GM21423 (cell line): ENCODE measurements around the gene HOXB1.

Source experiments
- ATAC-seq: cut with Tn5 transposase; IDR thresholded peaks from one replicate; pipeline ENCODE4 v1.9.1; 2021; ENCODE audit warnings: mild to moderate bottlenecking, moderate library complexity; ENCODE audit not compliant: unreplicated experiment

The HOXB1 gene

DNA sequence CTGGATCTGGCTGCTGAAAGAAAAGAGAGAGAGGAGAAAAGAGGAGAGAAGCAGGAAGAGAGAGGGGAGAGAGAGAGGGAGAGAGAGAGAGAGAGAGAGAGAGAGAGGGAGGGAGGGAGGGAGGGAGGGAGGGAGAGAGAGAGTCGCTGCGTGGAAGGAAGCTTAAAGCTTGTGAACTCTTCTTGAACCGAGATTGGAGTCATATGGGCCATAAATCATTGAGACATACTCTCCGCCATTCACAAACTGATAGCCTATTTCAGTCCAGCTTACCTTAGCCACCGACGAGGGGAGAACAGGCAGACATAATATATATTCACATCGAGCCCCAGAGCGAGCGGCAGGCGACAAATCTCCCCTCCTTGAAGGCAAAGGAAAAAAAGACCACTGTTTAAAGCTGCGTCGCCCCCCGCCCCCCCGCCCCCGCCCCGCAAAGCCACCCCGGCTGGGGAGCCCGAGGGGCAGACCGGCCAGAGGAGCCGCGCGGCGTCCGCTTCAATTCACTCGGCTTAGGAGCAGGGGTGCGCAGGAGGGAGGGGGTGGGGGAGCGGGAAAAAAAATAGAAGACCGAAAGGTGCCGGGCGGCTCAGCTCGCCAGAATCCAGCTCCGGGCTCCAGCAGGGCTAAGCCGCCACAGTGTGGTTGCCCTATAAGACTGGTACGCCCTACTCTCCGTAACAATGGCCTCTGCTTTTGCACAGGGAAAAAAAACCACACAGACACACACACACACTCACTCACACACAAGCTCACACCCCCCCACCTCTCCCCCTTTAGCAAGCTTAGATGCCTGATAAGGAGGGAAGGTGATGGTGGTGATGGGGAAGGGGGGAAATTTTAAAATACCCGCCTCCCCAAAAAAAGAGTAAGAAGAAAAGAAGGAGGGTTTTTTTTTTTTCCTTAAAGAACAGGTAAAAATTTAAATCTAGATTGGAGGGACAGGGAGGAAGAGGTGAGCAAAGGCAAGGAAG lies 24.7 kb upstream of the HOXB1 start:
- no peak for ATAC-seq

DNA sequence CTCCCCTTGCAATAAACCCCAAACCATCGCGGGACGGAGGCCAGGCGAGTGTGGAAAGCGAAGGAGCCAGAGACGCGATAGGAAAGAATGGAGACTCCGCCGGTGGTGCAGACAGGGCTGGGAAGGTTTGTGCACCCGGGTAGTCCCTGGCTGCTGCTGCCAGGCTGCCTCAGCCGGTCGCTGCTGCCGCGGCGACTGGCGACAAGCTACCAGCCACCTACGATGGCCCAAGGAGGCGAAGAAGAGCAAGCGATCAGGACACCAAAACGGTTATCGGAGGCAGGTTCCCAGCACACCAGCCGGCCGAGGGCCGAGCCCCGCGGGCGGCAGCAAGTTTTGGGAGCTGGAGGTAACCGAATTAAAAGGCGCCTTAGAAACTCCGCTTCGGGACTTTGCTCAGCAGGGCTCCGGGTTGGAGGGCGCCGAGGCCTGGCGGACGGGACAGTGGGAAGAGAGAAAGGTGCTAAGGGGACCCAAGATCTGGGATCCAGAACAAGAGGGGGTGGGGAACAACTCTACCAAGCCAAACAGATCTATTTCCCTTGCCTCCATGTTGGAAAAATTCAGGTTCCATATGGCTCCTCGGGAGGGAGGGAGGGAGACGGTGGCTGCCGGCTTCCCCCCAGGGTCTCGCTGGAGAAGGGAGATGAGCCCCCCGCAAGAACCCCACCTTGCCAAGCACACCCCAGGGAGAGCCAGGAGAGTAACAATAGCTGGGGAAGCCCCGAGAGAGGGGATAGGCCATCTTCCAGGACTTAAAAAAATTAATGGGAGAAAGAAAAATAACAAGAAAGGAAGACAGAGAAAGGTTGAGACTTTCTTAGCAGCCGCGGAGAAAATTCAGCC lies 23.8 kb upstream of the HOXB1 start:
- ATAC-seq: no peak

DNA sequence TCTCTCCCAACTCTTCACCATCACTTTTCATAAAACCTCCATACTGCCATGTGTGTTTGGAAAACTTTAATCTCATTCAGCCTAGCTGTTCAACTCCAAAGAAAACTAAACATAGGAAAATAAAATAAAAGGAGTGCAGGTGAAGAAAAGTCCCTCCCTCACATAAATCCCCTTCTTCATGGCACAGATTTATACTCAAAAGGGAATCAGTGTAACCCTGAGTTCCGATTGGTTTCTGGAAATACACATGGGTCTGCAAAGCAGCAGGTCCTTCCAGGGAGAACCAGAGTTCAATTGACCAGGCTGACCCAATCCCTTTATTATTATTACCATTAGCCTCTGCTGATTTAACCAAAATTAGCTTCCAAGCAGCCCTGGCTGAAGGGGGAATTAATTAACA lies 23.0 kb upstream of the HOXB1 start:
- ATAC-seq: no peak

DNA sequence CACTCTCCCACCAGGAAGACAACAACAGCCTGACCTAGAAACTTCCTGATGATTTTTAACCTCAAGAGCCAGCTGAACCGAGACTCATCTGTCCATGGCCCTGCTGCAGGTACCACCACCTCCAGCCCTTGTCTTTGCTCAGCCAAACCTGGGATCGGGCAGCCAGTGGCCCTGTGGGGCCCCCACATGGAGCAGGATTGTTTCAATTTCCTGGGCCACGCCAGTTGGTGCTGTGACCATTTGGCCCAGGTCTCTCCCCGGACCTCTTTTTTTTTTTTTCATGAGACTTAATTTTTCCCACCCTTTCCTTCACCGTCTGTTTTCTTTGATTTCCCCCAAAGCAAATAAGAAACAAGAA lies 22.4 kb upstream of the HOXB1 start:
- ATAC-seq: no peak

DNA sequence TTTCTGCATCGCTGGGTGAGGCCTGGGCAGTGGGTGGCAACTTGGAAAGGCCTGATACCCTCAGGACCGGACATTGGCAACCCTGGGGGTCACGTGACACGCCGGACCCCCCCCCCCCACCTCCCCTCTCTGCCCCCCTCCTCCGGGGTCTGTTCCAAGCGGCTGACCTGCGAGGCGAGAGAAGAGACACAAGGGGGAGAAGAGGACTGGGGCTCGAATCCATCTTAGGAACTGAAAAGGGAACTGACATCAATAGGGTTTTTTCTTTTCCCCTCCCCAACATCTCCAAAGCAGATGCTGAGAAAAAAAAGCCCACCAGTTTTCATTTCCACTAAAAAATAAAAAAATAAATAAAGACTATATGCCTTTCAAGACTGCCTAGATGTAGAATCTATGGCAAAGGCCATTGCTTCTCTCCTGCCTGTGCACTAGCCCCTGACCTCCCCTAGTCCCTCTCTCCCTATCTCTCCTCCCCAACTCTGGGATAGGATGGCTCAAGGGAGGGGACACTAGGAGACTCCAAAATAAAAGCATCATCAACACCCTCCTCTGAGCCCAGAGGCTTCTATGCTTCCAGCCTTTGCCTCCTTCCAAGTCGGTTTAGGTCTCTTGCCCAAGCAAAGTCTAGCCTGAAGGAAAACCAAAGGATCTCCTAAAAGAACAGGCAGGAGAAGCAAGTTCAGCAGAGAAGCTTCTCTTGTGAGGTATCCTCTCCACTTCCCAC lies 21.8 kb upstream of the HOXB1 start:
- no peak for ATAC-seq

DNA sequence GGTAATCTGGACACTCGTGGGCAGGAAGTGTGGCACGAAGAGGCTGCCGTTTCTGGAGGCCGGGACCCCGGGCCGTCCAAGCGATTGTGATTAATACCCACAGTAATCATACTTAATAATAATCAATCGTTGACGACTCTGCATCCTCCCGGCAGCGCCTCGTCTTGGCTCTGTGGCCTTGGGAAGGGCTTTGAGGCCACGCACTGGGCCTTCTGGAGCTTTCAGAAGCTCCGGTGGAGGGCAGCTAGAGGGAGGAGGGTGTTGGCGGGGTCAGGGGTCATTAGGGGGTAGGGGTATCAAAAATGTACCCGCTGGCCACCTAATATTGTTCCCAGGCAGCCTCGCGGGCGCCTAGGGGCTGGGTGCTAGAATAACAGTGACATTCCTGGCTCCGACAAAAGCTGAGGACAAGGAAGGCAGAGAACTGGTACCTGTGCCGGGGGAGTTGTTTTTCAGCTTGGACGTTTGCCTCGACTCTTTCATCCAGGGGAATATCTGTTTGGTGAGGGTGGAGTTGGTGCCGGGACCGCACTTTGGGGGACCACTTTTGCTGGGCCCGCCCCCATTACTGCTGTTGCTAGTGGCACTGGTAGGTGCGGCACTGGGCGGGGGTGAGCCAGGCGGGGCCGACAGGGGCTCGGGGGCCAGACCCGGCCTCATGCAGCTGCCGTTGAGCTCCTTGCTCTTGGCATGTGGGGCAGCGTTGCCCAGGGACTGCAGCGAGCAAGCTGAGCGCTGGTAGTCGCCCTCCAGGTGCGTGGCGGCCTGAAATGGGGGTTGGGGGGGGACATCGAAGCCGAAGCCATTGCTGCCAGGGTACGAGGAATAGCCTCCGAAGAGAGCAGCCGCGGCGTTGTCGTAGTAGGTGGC lies 21.0 kb upstream of the HOXB1 start:
- ATAC-seq: no peak

DNA sequence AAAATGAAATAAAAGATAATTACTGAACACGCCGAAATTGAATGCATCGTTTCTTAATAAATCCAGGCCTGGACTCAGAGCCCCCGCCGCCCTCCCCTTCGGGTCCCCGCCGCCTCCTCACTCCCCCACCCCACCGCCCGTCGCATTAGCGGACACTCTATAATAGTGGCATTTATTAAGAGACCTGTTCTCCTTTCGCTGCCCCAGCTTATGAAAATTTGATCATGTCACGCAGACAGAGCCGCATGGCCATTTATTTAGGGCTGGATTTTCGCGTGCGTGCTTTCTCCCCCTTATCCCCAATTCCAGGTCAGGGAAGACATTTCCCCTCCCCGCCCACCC lies 20.4 kb upstream of the HOXB1 start:
- no peak for ATAC-seq

DNA sequence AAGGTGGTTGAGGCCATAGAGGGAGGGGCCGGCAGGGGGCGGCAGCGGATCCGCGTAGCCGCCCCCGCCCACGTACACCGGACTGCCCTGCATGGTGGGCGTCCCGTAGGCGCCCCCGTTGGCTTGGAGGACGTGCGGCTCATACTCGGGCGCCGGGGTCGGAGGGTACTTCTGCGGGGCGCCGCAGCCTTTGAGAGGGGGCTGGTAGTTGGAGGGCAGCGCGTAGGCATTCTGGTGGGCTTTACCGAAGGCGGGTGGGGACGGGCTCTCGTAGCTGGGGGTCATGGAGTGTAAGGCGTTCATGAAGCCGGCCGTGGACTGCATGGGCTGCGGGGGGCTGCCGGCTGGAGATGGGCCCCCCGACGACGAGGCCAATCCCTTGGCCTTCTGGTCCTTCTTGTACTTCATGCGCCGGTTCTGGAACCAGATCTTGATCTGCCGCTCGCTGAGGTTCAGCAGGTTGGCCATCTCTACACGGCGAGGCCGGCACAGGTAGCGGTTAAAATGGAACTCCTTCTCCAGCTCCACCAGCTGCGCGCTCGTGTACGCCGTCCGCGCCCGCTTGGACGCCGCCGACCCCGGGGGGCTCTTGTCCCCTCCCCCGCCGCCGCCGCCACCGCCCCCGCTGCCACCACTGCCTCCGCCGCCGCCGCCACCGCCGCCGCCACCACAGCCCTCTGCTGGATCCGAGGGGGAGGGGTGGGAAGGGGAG lies 19.8 kb upstream of the HOXB1 start:
- ATAC-seq: no peak

DNA sequence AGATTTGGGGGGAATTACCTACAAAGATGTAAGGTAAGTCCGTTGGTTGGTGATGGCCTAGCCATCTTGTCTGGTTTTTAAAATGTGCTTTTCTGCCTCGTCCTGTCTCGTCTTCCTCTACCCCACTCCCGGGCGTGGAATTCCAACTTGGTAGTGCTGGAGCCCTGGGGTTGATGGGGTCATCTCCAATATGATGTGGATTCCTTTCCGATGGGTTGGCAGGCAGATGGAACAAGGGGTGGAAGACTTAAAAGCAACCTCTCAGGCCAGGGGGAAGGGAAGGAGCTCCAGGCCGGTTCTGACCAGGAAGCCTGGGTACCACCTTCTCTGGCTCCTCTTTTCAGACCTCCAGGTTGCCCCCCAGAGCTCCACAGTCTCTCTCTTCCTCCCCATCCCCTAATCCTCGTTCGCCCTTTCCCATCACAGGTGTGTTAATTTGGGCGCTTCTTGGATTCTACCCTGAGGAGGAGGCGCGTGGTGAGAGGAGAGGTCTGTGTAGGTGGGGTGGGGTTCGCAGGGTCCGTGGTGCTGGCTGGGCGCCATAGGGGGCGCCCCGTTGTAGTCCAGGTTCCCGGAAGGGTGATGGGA lies 19.2 kb upstream of the HOXB1 start:
- no peak for ATAC-seq

DNA sequence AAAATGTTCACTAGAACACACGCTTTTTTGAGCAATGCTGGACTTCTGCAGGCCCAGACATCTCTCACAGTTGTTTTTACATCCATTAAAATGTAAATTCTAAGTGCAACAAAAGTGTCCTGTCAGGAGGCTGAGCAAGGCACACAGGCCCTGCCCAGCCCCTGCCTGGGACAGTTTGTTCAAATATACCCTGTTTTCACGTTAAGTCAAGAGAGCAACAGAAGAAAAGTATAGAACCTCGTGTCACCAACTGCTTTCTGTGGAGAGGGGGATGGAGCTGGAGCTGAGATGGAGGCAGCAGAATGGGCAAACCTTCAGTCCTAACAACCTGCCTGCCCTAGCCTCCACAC lies 18.4 kb upstream of the HOXB1 start:
- ATAC-seq: no peak

DNA sequence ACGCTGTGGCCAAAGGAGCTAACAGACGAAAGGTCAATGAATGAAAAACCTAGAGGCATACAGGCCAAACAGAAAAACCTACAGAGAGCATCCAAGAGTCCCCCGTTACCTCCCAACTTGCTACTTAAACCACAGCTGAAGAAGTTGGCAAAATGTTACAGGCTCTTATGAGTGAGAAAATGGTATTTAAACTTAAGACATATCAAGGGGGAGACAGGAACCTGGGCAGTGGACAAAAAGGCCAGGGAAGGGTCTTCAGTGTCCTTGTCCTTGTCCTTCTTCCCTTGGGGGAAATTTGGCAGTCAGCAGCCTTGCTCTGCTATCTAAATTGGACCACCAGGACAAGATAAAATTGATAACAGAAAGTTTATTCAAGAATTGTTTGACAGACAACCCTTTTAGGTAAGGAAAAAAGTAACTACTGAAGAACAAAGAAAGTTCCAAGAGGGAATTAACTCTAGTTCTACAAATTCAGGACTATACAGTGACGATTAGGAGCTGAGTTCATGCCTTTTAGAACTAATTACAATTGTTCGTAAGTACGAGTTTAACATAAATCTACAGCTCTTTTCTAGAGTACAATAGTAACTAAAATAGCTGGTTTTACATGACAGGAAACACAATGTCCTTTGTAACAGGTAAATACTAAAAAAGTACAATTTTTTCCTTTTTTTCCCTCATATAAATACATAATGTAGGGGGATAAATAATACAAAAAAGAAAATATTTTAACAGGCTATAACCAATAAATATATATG lies 17.9 kb upstream of the HOXB1 start:
- no peak for ATAC-seq

DNA sequence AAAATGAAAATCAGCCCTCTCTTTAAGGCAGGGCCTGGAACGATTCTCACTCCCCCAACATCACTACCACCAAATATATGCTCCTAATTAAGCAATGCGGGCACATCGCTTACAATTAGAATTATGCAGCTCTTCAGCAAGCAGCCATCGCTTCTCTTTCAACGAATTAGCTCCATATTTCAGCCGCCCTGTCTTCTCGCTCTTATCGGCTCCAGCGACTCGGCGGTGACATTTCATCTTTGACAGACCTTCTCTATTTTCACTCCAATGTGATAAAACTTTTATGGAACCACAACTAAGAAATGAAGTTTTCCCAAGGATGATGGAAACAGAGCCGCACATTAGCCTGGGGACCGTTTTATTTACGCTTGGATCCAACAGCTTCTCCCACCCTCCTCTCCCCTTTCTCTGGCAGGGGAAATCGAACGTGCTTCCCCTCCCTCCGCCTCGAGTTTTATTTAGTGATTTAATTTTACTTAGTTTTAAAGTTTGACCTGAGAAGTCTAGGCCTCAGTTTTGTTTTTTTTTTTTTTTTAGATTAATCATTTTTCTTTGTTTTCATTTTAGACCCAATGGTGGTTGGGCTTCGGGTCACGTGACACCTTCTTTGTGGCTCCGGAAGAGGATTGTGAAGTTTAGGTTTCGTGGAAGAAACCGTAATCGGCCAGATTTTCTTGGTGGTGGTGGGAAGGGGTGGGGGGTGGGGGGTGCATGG lies 17.2 kb upstream of the HOXB1 start:
- no peak for ATAC-seq

DNA sequence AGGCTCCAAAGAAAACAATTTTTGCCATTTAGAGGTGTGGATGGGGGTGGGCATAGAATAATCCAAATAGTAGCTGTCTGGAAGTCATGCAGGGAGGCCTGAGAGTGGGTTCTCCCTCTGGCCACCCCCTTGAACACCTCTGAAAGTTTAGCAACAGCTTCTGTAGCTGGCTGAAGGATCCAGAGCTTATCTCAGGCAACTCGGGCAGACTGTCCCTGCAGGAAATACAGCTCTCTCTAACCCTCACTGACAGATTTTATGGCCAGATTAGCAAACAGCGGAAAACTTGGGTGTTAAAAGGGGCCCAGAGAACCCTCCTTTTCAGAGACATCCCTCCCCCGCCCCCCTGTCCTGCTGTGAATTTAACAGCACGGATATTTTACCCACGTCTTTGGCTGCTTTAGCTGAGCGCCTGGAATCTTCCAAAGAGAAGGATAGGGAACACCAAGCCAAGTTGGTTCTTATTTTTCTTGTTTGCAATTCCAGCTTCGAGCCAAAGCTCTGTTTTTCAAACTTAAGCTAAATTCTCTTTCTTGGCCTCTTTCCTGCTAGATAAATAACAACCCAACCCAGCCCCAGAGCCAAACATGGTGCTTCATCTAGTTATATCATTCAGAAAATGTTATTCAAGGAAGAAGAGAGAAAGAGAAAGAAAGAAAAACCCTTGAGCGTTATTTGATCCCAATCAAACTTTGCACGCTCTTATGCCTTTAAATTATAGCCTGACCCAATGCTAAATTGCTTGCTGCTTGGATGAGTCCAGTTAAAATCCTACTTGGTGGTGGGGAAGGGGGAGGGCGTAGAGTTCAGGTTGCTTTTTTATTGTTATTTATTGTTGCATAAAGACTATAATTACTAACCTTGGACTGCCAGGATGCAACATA lies 16.4 kb upstream of the HOXB1 start:
- no peak for ATAC-seq

DNA sequence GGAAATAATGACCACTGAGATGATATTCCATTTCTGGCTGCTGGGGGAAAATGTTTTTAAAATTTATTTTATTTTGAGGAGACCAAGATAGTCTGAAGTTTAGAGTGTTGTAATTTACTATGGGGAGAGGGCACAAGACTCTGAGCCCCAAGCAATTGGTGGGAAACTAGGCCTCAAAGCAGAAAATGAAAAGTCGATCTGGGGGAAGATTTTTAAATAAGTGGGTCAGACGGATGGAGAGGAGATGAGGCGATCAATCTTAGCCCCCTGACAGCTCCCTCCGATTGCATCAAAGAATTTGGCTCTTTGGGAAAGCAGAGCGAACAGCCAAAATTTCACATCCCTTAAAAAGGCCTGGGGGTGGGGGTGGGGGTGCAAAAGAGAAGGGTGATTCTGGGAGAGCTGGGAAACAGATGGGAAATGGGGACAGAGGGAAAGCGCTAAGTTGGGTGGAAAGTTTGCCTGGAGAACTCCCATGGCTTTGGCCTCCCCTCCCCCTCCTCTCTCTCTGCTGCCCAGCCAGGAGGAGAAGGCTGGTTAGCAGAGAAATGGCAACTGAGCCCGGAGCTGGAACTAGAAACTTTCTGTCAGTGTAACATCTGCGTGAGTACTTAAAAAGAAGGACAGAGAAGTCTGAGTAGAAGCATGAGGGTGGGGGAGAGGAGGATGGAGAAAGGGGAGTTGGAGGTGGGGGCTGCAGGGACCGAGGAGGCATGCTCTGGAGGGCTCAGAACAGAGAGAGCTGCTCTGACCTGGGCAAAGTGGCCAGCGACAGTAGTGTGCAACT lies 15.5 kb upstream of the HOXB1 start:
- no peak for ATAC-seq

DNA sequence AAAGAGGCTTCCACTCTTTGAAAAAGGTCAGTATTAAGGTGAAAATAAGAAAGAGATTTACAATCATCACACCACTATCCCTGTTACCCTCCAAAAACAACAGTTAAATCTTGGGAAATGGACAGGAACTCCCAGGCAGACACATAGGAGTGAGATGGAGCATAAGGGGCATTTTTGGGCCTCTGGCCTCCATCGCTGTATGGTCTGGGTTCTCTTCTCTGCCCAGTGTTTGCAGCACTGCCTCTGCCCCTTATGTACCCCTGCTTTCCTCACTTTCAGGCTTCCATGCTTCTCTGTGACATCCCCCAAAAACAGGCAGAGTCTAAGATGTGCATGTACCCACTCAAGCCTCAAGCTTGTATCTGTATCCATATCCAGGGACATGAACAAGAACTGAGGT lies 14.7 kb upstream of the HOXB1 start:
- no peak for ATAC-seq

DNA sequence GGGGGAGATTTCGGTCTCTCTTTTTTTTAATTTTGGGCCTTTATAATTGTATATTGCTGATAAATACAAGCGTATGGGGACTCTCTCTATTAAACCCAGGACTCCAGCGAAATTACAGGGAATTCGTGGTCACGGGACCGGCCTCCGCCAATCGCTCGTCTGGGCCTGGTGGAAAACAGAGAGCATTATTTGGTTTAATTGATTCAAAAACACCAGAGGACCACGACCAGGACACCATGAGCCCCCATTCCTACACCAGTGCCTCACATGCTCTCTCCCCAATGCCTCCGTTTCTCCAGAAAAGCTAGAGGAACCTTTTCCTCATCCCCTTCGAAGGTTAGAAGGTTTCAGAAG lies 14.2 kb upstream of the HOXB1 start, which contains the start of gene HOXB2:
HOXB2 (minus strand) TSS at position 88 of the 354 bp plus-strand sequence. CDS start 198 bp downstream, outside the sequence.
- no peak for ATAC-seq
